Hematopoietic multipotent progenitor cell (in vitro differentiated cells): ENCODE measurements around the gene HIPK2. TPM values are rescaled to one million over a fixed set of nuclear protein-coding genes. Genes with fewer than 3 reads are reported as not detected.

ENCODE experiments used
- DNase-seq, 3 donors: peaks; one replicate each; pipeline ENCODE4 v3.0.0-alpha.2; 2011 to 2015; ENCODE audit warnings: low read depth in 2 of 3, low spot score in 2 of 3
- total RNA-seq: library from RNA; depleted of rRNA; stranded (reverse); fragments of >200 nt; gene quantifications from one replicate; pipeline ENCODE4 v1.2.3, GENCODE V29; 2012

The HIPK2 gene
- total RNA-seq, 1 donor = 15.6 TPM

- DNase-seq = no peak
Observed at GRCh38 chr7:139753081-139753692, 24.6 kb downstream of the HIPK2 start.

DNA sequence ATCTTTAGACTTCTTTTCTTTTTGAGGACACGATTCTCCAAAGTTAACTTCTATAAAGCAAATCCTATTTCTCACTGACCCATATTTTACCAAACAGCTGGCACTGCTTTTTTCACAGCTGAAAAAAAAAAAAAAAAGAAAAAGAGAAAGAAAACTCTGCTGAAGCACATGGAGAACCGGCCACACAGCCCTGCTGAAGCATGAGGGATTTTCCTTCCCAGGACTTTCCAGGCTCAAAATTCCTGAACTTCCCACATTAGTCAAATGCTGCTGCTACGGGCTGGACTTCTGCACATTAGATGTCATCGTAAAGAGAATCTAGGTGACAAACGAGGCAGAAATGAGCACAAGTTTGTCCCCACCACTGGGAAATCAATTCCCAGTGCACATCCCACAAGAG is 25.2 kb downstream of the HIPK2 start:
- no peak for DNase-seq

DNA sequence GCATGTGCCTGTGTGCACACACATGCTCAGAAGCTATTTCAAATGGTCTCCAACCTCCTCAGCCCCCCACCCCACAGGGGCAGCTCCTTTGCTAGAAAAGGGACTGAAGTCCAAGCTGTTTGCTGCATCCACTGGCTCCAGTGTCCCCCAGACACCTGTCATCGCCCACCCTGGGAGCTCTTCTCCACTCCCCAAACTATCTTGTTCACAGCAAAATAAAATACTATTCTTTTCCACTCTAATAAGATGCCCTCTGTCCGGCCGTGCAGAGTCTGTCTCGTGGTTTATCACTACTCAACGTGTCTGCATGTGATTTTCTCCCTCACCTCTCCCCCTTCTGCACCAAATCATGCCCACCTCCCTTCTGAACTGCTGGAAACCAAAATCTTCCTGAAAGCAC is 25.6 kb downstream of the HIPK2 start:
- no peak for DNase-seq

- no peak for DNase-seq
Observed at GRCh38 chr7:139750459-139751095, 27.2 kb downstream of the HIPK2 start.

GRCh38 chr7:139749545-139749944 is 28.3 kb downstream of the HIPK2 start:
- DNase-seq = no peak

- DNase-seq = no peak
Observed at GRCh38 chr7:139748941-139749340, 28.9 kb downstream of the HIPK2 start.

- no peak for DNase-seq
Observed at GRCh38 chr7:139748373-139748765, 29.4 kb downstream of the HIPK2 start.

GRCh38 chr7:139747662-139748372 is 30.0 kb downstream of the HIPK2 start:
- DNase-seq = no peak

DNA sequence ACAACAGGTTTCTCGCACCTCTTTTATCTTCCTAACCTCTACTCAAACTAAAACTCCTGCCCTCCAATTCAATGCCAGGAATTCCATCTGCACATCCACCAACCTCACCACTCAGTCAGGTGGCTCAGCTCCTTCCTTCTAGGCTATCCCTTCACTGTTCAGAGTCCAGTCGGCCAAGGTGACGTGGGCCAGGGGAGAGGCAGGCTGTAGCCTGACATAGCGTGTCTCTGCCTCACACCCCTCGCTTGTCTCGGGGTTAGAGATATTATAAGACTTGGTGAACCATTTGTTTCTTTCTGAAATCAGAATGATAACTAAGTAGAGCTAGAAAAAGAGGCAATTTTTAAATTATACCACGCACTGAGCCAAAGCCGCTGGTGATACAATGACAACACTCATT is 31.1 kb downstream of the HIPK2 start:
- DNase-seq = no peak

GRCh38 chr7:139745678-139746143 is 32.1 kb downstream of the HIPK2 start:
- no peak for DNase-seq

- no peak for DNase-seq
Observed at GRCh38 chr7:139744768-139745677, 32.8 kb downstream of the HIPK2 start.

DNA sequence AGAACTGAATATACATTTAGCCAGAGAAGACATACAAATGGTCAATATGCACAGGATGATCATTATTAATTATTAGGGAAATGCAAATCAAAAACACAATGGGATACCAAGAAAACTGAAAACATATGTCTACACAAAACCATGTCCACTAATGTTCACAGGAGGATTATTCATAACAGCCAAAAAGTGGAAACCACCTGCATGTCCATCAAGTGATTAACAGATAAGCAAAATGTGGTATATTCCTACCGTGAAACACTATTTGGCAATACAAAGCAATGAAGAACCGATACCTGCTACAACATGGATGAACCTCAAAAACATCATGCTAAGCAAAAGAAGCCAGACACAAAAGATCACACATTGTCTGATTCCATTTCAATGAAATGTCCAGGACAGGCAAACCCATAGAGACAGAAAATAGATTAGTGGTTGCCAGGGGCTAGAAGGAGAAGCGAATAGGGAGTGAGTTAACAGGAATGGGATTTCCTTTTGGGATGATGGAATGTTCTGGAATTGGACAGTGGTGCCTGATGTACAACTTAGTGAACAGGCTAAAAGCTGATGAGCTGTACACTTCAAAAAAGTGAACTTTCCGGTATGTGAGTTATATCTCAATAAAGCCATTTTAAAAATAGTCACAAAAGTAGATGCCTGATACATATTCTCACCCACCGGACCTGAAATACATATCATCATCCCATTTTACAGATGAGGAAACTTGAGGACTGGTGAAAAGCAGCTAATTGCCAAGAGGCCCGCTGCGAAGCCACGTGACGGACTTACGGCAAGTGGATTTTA is 33.6 kb downstream of the HIPK2 start:
- DNase-seq = no peak

DNA sequence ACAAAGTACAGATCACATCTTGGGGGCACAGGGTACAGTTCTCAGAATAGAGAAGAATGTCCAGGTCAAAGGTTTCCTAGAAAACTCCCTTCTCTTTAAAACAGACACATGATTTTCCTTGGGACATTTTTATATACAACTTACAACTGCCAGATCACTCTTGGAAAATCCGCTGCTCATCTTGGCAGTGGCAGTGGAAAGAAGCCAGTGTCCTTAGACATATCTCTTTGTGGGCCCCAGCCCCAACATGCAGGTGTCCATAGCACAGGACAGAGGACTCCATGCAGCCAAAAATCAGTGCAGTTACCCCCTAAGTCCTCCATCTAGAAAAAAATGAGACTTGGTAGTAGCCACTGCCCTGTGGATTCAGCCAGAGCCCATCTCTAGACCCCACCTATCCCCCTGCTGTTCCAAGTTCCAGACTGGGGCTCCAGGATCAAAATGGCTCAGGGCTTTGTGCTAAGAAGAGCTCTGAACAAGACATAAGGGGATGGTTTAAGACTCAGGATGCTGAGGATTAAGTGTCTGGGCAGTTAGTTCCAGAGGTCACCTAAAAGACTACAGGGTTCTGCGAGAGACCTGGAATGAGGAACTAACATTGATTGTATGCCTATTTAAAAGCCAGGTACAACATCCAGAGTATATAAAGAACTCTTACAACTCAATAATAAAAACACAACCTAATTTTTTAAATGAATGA is 34.4 kb downstream of the HIPK2 start:
- DNase-seq = no peak

DNA sequence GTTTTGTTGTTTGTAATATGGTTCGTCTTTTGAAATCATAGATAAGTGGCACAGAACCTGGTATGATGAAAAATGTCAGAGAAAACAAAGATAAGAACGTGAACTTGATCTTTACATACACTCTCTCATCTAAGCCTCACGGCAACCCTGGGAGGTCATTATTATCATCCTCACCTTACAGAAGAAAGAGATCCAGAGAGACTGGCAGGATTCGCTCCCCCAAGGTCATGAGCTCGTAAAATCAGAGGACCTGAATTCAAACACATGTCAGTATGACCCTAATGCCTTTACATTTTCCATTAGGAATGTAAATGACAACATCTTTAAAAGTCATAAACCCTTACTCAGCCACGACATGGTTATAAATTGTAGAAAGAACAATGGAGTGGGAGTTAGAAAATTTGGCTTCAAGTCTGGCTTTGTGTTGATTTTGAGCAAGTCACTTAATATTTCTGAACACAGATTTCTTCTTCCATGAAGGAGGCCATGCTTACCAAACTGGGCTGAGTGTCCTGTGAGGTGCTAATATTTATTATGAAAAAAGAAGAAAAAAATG is 35.9 kb downstream of the HIPK2 start:
- DNase-seq = no peak

DNA sequence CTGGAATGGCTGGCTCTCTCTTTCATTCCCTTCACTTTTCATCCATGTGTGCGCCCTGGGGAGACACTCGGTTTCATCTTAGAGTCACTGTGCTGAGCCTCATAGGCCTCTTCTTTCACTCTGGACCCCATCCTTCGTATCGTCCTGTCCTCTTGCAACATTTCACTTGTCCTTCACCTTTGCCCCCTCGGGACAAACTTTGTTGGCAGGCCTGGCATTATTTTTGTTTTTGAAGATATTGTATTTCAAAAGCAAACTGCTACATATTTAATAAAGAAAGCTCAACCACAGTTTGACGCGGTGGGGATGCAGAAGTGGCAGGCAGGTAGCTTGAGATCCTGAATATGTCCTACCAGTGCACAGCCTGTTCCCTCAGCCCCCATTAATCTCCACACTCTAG is 36.6 kb downstream of the HIPK2 start:
- no peak for DNase-seq

DNA sequence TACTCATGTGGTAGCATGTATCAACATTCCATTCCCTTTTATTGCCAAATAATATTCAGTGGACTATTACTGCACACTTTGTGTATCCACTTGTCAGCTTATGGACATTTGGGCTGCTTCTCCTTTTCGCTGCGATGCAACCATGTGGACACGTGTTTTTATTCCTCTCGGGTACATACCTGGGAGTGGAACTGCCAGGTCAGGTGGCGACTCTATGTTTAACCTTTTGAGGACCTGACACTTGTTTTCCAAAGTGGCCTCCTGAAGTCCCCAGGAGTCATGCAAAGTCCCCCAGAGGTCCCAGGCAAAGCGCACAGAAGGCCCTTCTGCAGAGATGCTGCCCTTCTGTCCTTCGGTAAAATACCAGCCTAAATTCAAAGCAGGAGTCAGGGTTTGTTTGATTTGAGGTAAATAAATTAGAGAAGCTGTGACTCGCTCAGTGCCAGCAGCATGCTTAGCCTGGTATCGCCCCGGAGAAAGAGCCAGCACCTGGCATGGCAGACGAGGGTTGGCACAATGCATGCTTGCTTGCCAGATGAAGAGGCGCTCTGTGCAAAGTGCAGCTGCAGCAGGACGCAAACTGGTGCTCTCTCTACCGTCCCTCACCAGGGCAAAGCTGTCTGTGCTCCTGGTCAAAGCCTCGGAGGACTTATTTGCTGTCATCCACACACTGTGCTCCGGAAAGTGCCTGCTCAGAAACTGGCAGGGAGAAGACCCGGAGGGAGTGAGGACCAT is 37.8 kb downstream of the HIPK2 start:
- no peak for DNase-seq

- DNase-seq = no peak
Observed at GRCh38 chr7:139738772-139739171, 39.0 kb downstream of the HIPK2 start.

DNA sequence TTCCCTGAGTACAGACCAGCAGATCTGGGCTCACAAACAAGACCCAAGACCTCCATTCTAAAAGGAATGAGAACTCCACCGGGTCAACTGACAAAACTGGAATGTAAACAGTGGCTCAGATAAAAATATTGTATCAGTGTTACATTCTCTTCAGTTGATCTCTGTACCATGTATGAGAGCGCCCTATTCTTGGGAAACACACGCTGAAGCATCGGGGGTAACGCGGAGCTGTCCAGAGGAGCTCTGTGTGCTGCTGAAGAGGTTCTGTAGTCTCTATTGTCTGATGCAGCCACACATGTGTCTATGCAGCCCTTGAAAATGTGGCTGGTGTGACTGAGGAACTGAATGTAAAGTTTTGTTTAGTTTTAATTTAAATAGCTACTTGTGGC is 39.7 kb downstream of the HIPK2 start:
- DNase-seq = no peak
